ENCODE measurements around the gene CDC42BPB.

CDC42BPB gene

GRCh38 chr14:103095210-103095778 lies 37.9 kb upstream of the CDC42BPB start:
- no peaks in the 10 kb centered on the region for H3F3A ChIP-seq (ENCODE audit: insufficient read depth)
- no peak overlapping the region for H3K4me2 ChIP-seq (ENCODE audit: low read depth, low read length, poor library complexity, severe bottlenecking)
- H3K36me3 ChIP-seq (ENCODE audit: low read length), result no peaks in the 10 kb centered on the region
- H3K27ac ChIP-seq (ENCODE audit: low read depth, low read length), result no peak overlapping the region
- no peak overlapping the region for H2AFZ ChIP-seq (ENCODE audit: low read depth, low read length, severe bottlenecking)
- H3K4me3 ChIP-seq (ENCODE audit: insufficient read depth, low read length, poor library complexity, severe bottlenecking), result no peak overlapping the region
- H3K79me2 ChIP-seq (ENCODE audit: insufficient read depth, low read length), result no peaks in the 10 kb centered on the region
- H3K9ac ChIP-seq (ENCODE audit: low read length), result no peak overlapping the region
- no peaks in the 10 kb centered on the region for H3K9me3 ChIP-seq (ENCODE audit: insufficient read depth, low read length)
- H3K27me3 ChIP-seq (ENCODE audit: low read length), result no peaks in the 10 kb centered on the region
- TF ChIP-seq, protein P1, sequence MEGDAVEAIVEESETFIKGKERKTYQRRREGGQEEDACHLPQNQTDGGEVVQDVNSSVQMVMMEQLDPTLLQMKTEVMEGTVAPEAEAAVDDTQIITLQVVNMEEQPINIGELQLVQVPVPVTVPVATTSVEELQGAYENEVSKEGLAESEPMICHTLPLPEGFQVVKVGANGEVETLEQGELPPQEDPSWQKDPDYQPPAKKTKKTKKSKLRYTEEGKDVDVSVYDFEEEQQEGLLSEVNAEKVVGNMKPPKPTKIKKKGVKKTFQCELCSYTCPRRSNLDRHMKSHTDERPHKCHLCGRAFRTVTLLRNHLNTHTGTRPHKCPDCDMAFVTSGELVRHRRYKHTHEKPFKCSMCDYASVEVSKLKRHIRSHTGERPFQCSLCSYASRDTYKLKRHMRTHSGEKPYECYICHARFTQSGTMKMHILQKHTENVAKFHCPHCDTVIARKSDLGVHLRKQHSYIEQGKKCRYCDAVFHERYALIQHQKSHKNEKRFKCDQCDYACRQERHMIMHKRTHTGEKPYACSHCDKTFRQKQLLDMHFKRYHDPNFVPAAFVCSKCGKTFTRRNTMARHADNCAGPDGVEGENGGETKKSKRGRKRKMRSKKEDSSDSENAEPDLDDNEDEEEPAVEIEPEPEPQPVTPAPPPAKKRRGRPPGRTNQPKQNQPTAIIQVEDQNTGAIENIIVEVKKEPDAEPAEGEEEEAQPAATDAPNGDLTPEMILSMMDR (IDR thresholded peaks at IDR 0.05; ENCODE audit: insufficient read depth, low read length, poor library complexity, severe bottlenecking), result no peak
- no peak for TF ChIP-seq EZH2phosphoT487 (conservative IDR thresholded peaks at IDR 0.05; ENCODE audit: low read length)
- H3K9me2 ChIP-seq (replicated peaks; ENCODE audit: insufficient read depth, low read length), result no peaks in the 10 kb centered on the region
- H4K20me1 ChIP-seq (ENCODE audit: low read depth, low read length), result no peaks in the 10 kb centered on the region

GRCh38 chr14:103094406-103095209 lies 37.3 kb upstream of the CDC42BPB start, which contains the start of gene EXOC3L4:
Gene EXOC3L4 (plus strand): TSS chr14:103094725. CDS start chr14:103100220, 5,495 bp downstream.
- no peaks in the 10 kb centered on the region for H3F3A ChIP-seq (ENCODE audit: insufficient read depth)
- no peaks in the 10 kb centered on the region for H3K36me3 ChIP-seq (ENCODE audit: low read length)
- H3K4me3 ChIP-seq (ENCODE audit: insufficient read depth, low read length, poor library complexity, severe bottlenecking), result no peak within 1 kb of the TSS
- no peaks in the 10 kb centered on the region for H3K27me3 ChIP-seq (ENCODE audit: low read length)
- no peak within 1 kb of the TSS for H2AFZ ChIP-seq (ENCODE audit: low read depth, low read length, severe bottlenecking)
- H3K27ac ChIP-seq (ENCODE audit: low read depth, low read length), result no peak within 1 kb of the TSS
- no peaks in the 10 kb centered on the region for H3K9me3 ChIP-seq (ENCODE audit: insufficient read depth, low read length)
- TF ChIP-seq, protein P1 (IDR thresholded peaks at IDR 0.05; ENCODE audit: insufficient read depth, low read length, poor library complexity, severe bottlenecking), result no peak
- no peak for TF ChIP-seq EZH2phosphoT487 (conservative IDR thresholded peaks at IDR 0.05; ENCODE audit: low read length)
- no peaks in the 10 kb centered on the region for H3K9me2 ChIP-seq (replicated peaks; ENCODE audit: insufficient read depth, low read length)
- H3K79me2 ChIP-seq (ENCODE audit: insufficient read depth, low read length), result no peaks in the 10 kb centered on the region
- no peak within 1 kb of the TSS for H3K9ac ChIP-seq (ENCODE audit: low read length)
- H3K4me2 ChIP-seq (ENCODE audit: low read depth, low read length, poor library complexity, severe bottlenecking), result no peak within 1 kb of the TSS
- H4K20me1 ChIP-seq (ENCODE audit: low read depth, low read length), result no peaks in the 10 kb centered on the region

- TF ChIP-seq, protein P1 (IDR thresholded peaks at IDR 0.05; ENCODE audit: insufficient read depth, low read length, poor library complexity, severe bottlenecking), result no peak
- TF ChIP-seq EZH2phosphoT487 (conservative IDR thresholded peaks at IDR 0.05; ENCODE audit: low read length), result no peak
- Histone ChIP-seq H3K4me3 (ENCODE audit: insufficient read depth, low read length, poor library complexity, severe bottlenecking) (no peak overlapping the region), H3K9me3 (ENCODE audit: insufficient read depth, low read length) (no peaks in the 10 kb centered on the region), H3K36me3 (ENCODE audit: low read length) (no peaks in the 10 kb centered on the region), H3K79me2 (ENCODE audit: insufficient read depth, low read length) (no peaks in the 10 kb centered on the region), H3K27ac (ENCODE audit: low read depth, low read length) (no peak overlapping the region), H3K4me2 (ENCODE audit: low read depth, low read length, poor library complexity, severe bottlenecking) (no peak overlapping the region), H2AFZ (ENCODE audit: low read depth, low read length, severe bottlenecking) (no peak overlapping the region), H3F3A (ENCODE audit: insufficient read depth) (no peaks in the 10 kb centered on the region), H3K9me2 (replicated peaks; ENCODE audit: insufficient read depth, low read length) (no peaks in the 10 kb centered on the region), H3K27me3 (ENCODE audit: low read length) (no peaks in the 10 kb centered on the region), H3K9ac (ENCODE audit: low read length) (no peak overlapping the region), H4K20me1 (ENCODE audit: low read depth, low read length) (no peaks in the 10 kb centered on the region)
These were observed 36.6 kb upstream of the CDC42BPB start for GRCh38 chr14:103093856-103094405.

Data from SU-DHL-6 (cell line).